DND-41 (cell line): ENCODE measurements around the gene GLIS2.

ENCODE experiments used
- CTCF ChIP-seq: IDR thresholded peaks from 2 replicates; pipeline ENCODE4 v1.5.1; 2012; ENCODE audit warnings: borderline replicate concordance, low read length, moderate library complexity, mild to moderate bottlenecking; ENCODE audit not compliant: poor library complexity, severe bottlenecking; ENCODE audit errors: extremely low read depth
- EZH2 ChIP-seq: IDR thresholded peaks from 3 replicates; pipeline ENCODE4 v1.6.1; 2012; ENCODE audit warnings: borderline replicate concordance, low read depth, mild to moderate bottlenecking, moderate library complexity, low read length, inconsistent platforms; ENCODE audit not compliant: severe bottlenecking

DNA sequence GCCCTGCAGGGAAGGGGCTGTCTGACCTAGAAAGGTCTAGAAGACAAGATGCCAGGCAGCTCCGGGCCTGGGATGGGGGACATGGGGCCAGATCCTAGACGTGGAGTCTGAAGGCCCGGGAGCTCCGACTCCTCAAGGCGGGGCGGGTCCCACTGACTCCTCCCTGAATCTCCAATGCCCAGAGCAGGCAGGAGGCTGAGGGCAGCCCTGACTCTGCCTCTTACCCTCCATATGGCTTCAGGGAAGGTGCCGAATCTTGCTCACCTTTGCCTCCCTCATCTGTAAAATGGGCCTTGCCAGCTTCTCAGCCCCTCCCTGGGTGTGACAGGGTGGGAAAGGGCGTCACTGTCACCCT lies 70.6 kb downstream of the GLIS2 start:
- TF ChIP-seq EZH2 (no peak), CTCF (no peak)
